GM23338 (cell line): ENCODE measurements around the gene OR5J2. TPM values are rescaled to one million over a fixed set of nuclear protein-coding genes. Genes with fewer than 3 reads are reported as not detected.
"Not testable (repeated sequence)": the region's sequence is repeated elsewhere in the genome, so short reads cannot be mapped to it uniquely, and the experiment has no call there.

ENCODE experiments used
- ATAC-seq: fragments of 200-7000 bp; cut with Tn5 transposase; 3 replicates; pipeline ENCODE4 v1.9.1; 2020
- DNase-seq: peaks from one replicate; pipeline ENCODE4 v3.0.0-alpha.2; 2015; ENCODE audit warnings: low spot score
- H2AFZ ChIP-seq: fragments of 200-600 bp; sonication (generic); 2 replicates; pipeline ENCODE4 v1.8.0; 2016; ENCODE audit warnings: antibody characterized with exemption, mild to moderate bottlenecking, moderate library complexity
- H3F3A ChIP-seq: fragments of 200-600 bp; sonication (generic); replicated peaks from 2 replicates; pipeline ENCODE4 v1.8.0; 2017; ENCODE audit warnings: antibody characterized with exemption, mixed run types, low read depth
- H3K27ac ChIP-seq: fragments of 200-600 bp; sonication (generic); 2 replicates; pipeline ENCODE4 v1.6.1; 2016; ENCODE audit warnings: low read depth
- H3K27me3 ChIP-seq: fragments of 200-600 bp; sonication (generic); 2 replicates; pipeline ENCODE4 v1.8.0; 2016; ENCODE audit warnings: mild to moderate bottlenecking, mixed run types, moderate library complexity; ENCODE audit not compliant: insufficient read depth
- H3K36me3 ChIP-seq: fragments of 200-600 bp; sonication (generic); 2 replicates; pipeline ENCODE4 v1.8.0; 2016; ENCODE audit warnings: mild to moderate bottlenecking; ENCODE audit not compliant: insufficient read depth
- H3K4me1 ChIP-seq: fragments of 200-600 bp; sonication (generic); 2 replicates; pipeline ENCODE4 v1.8.0; 2016; ENCODE audit warnings: mild to moderate bottlenecking, moderate library complexity; ENCODE audit not compliant: insufficient read depth
- H3K4me2 ChIP-seq: fragments of 200-600 bp; sonication (generic); 2 replicates; pipeline ENCODE4 v1.7.1; 2017; ENCODE audit warnings: mixed run types
- H3K4me3 ChIP-seq: fragments of 200-600 bp; sonication (generic); 2 replicates; pipeline ENCODE4 v1.6.1; 2016; ENCODE audit warnings: mixed run types
- H3K79me2 ChIP-seq: fragments of 200-600 bp; sonication (generic); replicated peaks from 2 replicates; pipeline ENCODE4 v1.8.0; 2017; ENCODE audit warnings: mild to moderate bottlenecking; ENCODE audit not compliant: insufficient read depth
- H3K9me2 ChIP-seq: fragments of 200-600 bp; sonication (generic); 2 replicates; pipeline ENCODE4 v1.8.0; 2017; ENCODE audit not compliant: insufficient read depth
- H4K20me1 ChIP-seq: fragments of 200-600 bp; sonication (generic); replicated peaks from 2 replicates; pipeline ENCODE4 v1.8.0; 2017; ENCODE audit warnings: mild to moderate bottlenecking; ENCODE audit not compliant: insufficient read depth
- H3K27ac Mint-ChIP-seq: 2 replicates; pipeline ENCODE4 v1.8.0; 2020; ENCODE audit warnings: inconsistent platforms, mild to moderate bottlenecking, moderate library complexity, mixed read lengths
- H3K27me3 Mint-ChIP-seq: 3 replicates; pipeline ENCODE4 v1.8.0; 2022; ENCODE audit warnings: low read depth, mild to moderate bottlenecking, moderate library complexity, mixed read lengths, inconsistent platforms; ENCODE audit not compliant: insufficient read depth, poor library complexity
- H3K36me3 Mint-ChIP-seq: 3 replicates; pipeline ENCODE4 v1.8.0; 2021; ENCODE audit warnings: low read depth, mild to moderate bottlenecking, inconsistent platforms, moderate library complexity, mixed read lengths
- H3K4me1 Mint-ChIP-seq: 3 replicates; pipeline ENCODE4 v1.8.0; 2020; ENCODE audit warnings: mild to moderate bottlenecking, inconsistent platforms, mixed read lengths
- H3K4me3 Mint-ChIP-seq: 3 replicates; pipeline ENCODE4 v1.8.0; 2021; ENCODE audit warnings: moderate library complexity, mild to moderate bottlenecking, inconsistent platforms, mixed read lengths
- H3K9me3 Mint-ChIP-seq: 3 replicates; pipeline ENCODE4 v1.8.0; 2020; ENCODE audit warnings: moderate library complexity, mild to moderate bottlenecking, inconsistent platforms, mixed read lengths
- CTCF ChIP-seq, 2 experiments: fragments of 200-600 bp in 1 of 2; sonication (generic) in 1 of 2; conservative IDR thresholded peaks; 2 replicates each; pipeline versions ENCODE4 v1.5.1 to v1.6.1; 2016 to 2017; ENCODE audit warnings: antibody characterized with exemption in 2 of 2, low read depth in 2 of 2, mild to moderate bottlenecking in 2 of 2, moderate library complexity in 1 of 2
- EZH2 ChIP-seq: fragments of 200-600 bp; sonication (generic); IDR thresholded peaks from one replicate; pipeline ENCODE4 v1.8.0; 2017; ENCODE audit warnings: antibody characterized with exemption, mild to moderate bottlenecking, low read depth; ENCODE audit not compliant: unreplicated experiment
- EZH2phosphoT487 ChIP-seq: fragments of 200-600 bp; sonication (generic); IDR thresholded peaks from one replicate; pipeline ENCODE4 v1.8.1; 2018; ENCODE audit warnings: antibody characterized with exemption; ENCODE audit not compliant: unreplicated experiment
- JUNB ChIP-seq: IDR thresholded peaks from one replicate; pipeline ENCODE4 v1.6.1; 2016; ENCODE audit warnings: antibody characterized with exemption; ENCODE audit not compliant: unreplicated experiment
- NANOG ChIP-seq: IDR thresholded peaks from 2 replicates; pipeline ENCODE4 v1.6.1; 2016; ENCODE audit warnings: antibody characterized with exemption, borderline replicate concordance
- POLR2AphosphoS5 ChIP-seq: IDR thresholded peaks from 2 replicates; pipeline ENCODE4 v1.6.1; 2016; ENCODE audit warnings: antibody characterized with exemption, low read depth
- polyA plus RNA-seq: library from polyadenylated mRNA; unstranded; fragments of >200 nt; fragmentation: Nextera tagmentation; extraction: Ambion mirVana; gene quantifications from 2 replicates; pipeline ENCODE4 v1.2.1, GENCODE V29; 2016
- total RNA-seq: library from RNA; depleted of rRNA; stranded (reverse); fragments of >200 nt; shearing (Covaris generic); gene quantifications from 2 replicates; pipeline ENCODE4 v1.2.3, GENCODE V29; 2014
- TF ChIP-seq, protein P1 (sequence below): IDR thresholded peaks from one replicate; pipeline ENCODE4 v1.6.1; 2018; ENCODE audit warnings: antibody characterized with exemption; ENCODE audit not compliant: unreplicated experiment

OR5J2 gene
- total and polyA plus RNA-seq, 2 experiments from 2014 or later: not detected

DNA sequence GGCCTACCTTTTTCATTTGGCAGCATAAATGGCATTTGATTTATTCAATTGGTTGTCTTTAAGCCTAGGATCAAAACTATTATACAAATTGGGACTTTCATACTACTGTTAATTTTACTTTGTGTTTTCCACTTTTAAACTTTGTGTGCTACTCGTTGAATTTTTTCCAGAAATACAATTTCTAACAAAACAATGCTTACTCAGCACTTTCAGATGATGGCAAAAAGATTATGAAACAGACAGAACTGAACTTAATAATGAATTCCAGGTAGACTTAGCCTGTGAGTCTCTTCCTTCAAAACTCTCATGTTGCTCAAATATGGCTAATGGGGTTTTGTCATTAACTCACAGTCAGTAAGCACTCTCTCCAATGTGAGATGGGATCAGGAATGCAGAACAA lies 31.4 kb downstream of the OR5J2 start:
- no peaks in the 10 kb centered on the region for H3K36me3 Mint-ChIP-seq
- Histone ChIP-seq H4K20me1 (no peaks in the 10 kb centered on the region), H2AFZ (no peak overlapping the region), H3K79me2 (no peaks in the 10 kb centered on the region), H3K27ac (no peak overlapping the region), H3K4me1 (no peaks in the 10 kb centered on the region), H3F3A (no peaks in the 10 kb centered on the region), H3K4me3 (no peak overlapping the region), H3K36me3 (no peaks in the 10 kb centered on the region), H3K4me2 (no peak overlapping the region), H3K9me2 (peaks cover 9% of the 10 kb centered on the region), H3K27me3 (no peaks in the 10 kb centered on the region)
- no peaks in the 10 kb centered on the region for H3K4me1 Mint-ChIP-seq
- H3K9me3 Mint-ChIP-seq: no peaks in the 10 kb centered on the region; the same call in 1 of the 3 replicates
- ATAC-seq (no peak), DNase-seq (no peak)
- H3K27me3 Mint-ChIP-seq: no peaks in the 10 kb centered on the region
- H3K27ac Mint-ChIP-seq: no peak overlapping the region; the same call in 1 of the 2 replicates
- no peak for TF ChIP-seq NANOG
- TF ChIP-seq POLR2AphosphoS5: no peak
- no peak for TF ChIP-seq CTCF (conservative IDR thresholded peaks at IDR 0.05; ENCODE audit: low read depth in 2 of 2)
- no peak overlapping the region for H3K4me3 Mint-ChIP-seq

DNA sequence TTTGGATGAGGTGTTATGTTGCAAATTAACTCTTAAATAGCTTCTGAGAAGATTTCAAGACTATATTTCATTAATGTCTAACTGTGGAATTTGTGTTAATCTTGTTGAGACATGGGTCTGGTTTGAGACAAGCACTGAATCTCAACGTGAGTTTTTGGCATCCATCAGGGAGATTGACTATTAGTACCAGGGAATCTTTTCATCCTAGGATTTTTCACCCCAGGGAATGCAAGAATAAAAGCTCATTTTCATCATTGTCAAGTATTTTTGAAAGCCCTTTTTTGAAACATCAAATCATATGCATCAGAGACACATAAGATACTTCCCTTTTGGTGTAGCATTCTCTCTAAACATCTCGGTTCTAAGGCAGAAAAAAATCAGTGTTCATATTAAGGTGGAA lies 38.1 kb downstream of the OR5J2 start:
- ATAC-seq (no peak), DNase-seq (no peak)
- Histone ChIP-seq H3K4me3 (no peak overlapping the region), H3F3A (no peaks in the 10 kb centered on the region), H4K20me1 (no peaks in the 10 kb centered on the region), H3K79me2 (no peaks in the 10 kb centered on the region), H3K9me2 (no peaks in the 10 kb centered on the region; the same call in none of the 2 replicates), H2AFZ (no peak overlapping the region), H3K27me3 (no peaks in the 10 kb centered on the region), H3K4me2 (no peak overlapping the region), H3K36me3 (no peaks in the 10 kb centered on the region), H3K4me1 (no peaks in the 10 kb centered on the region), H3K27ac (no peak overlapping the region)
- no peaks in the 10 kb centered on the region for H3K4me1 Mint-ChIP-seq
- no peak overlapping the region for H3K27ac Mint-ChIP-seq
- H3K4me3 Mint-ChIP-seq: no peak overlapping the region
- TF ChIP-seq JUNB: no peak
- TF ChIP-seq, protein P1, sequence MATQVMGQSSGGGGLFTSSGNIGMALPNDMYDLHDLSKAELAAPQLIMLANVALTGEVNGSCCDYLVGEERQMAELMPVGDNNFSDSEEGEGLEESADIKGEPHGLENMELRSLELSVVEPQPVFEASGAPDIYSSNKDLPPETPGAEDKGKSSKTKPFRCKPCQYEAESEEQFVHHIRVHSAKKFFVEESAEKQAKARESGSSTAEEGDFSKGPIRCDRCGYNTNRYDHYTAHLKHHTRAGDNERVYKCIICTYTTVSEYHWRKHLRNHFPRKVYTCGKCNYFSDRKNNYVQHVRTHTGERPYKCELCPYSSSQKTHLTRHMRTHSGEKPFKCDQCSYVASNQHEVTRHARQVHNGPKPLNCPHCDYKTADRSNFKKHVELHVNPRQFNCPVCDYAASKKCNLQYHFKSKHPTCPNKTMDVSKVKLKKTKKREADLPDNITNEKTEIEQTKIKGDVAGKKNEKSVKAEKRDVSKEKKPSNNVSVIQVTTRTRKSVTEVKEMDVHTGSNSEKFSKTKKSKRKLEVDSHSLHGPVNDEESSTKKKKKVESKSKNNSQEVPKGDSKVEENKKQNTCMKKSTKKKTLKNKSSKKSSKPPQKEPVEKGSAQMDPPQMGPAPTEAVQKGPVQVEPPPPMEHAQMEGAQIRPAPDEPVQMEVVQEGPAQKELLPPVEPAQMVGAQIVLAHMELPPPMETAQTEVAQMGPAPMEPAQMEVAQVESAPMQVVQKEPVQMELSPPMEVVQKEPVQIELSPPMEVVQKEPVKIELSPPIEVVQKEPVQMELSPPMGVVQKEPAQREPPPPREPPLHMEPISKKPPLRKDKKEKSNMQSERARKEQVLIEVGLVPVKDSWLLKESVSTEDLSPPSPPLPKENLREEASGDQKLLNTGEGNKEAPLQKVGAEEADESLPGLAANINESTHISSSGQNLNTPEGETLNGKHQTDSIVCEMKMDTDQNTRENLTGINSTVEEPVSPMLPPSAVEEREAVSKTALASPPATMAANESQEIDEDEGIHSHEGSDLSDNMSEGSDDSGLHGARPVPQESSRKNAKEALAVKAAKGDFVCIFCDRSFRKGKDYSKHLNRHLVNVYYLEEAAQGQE: no peak
- TF ChIP-seq EZH2: no peak
- TF ChIP-seq EZH2phosphoT487: no peak
- H3K36me3 Mint-ChIP-seq: peaks cover 20% of the 10 kb centered on the region
- H3K9me3 Mint-ChIP-seq: peaks cover 34% of the 10 kb centered on the region
- H3K27me3 Mint-ChIP-seq: no peaks in the 10 kb centered on the region

- H3K27ac ChIP-seq, H3K9me2 ChIP-seq, H3K4me1 Mint-ChIP-seq, H3K79me2 ChIP-seq, H3K4me3 ChIP-seq, H3K36me3 ChIP-seq, H3K4me2 ChIP-seq, H3K4me1 ChIP-seq, H3K27me3 Mint-ChIP-seq, H3F3A ChIP-seq, H3K27me3 ChIP-seq, H3K27ac Mint-ChIP-seq, ATAC-seq, H4K20me1 ChIP-seq, H3K4me3 Mint-ChIP-seq: not testable (repeated sequence)
- Mint-ChIP-seq H3K9me3 (peaks cover 66% of the 10 kb centered on the region), H3K36me3 (peaks cover 28% of the 10 kb centered on the region)
- DNase-seq: peak; percentile 5
- H2AFZ ChIP-seq: 0 out of 2 replicates have a peak overlapping the region, but pooled peaks have one; percentile 63
These were observed 43.3 kb downstream of the OR5J2 start for GRCh38 chr11:56219735-56220134.
